Measurements from ENCODE around the gene THBS3.
"Not testable (repeated sequence)": the region's sequence is repeated elsewhere in the genome, so short reads cannot be mapped to it uniquely, and the experiment has no call there.

THBS3 gene

DNA sequence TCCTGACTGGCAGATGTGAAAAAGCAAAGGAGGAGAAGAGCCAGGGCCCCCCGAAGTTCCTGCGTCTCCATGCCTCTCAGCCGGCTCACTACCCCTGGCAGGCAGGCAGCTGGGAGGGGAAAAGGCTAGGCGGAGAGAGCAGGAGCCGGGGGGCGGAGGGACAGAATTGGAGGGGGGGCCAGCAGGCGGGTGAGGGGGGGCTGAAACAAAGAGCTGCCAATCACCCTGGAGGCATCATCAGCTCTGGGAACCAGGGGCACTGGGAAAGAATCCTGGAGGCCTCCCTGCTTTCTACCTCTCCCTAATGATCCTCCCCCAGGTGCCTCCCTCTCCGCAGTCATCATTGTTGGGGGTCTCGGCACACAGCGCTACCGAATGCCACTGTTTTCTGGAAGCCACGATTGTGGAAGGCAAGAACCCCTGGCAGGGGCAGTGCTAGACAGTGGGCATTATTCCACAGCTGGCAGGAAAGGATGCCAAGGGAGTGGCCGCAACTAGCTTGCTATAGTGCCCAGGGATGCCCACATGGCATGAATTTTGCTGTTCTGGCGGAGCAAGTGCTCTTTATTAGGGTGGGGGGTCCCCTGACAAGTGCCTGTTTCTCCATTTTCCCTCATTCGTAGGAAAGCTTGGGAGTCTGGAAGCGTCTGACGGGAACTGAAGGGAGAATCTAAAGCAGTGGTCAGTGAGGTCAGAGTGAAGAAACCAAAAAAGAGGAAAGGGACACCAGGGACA, at the start of gene THBS3:
Gene THBS3, minus strand, starts transcription at position 92 of the 735 bp plus-strand sequence. Its CDS starts 21 bp downstream, at position 71.
- DNase-seq, result peak; percentile 30

- no peak for DNase-seq
These were observed 48.6 kb upstream of the THBS3 start for GRCh38 chr1:155256058-155256852.

DNA sequence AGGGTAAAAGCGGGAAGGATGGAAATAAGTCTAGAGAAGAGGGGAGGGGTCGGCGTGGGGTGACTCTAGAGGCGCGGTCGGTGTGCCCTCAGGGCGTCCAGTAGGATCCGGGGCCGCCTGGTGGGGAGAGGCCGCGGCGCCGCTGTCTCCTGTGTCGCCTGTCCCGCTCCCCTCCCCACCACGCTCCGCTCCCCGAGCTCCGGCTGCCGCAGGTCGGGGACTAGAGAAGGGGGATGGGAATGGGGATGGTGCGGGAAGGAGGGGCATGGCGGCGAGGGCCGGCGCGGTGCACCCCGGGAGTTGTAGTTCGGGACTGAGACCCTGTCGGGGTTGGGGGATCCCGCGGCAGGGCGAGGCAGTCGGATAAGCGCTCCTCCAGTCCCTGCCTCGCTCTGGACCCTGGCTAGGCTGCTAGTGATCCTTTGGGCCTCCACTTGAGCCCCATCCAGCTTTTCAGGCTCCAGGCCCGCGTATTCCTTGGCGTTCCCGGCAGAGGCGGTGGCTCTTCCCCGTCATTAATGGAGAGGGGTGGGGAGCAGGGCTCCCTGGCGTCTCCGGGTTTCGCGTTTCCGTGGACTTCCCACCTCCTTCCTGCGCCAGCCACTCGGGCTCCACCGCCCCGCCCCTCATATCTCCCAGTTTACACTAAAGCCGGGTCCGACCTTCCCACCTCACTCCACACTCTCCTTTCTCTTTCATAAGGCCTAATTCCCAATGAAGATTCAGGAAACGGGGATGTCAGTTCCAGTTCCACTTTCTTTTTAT, 47.7 kb upstream of the THBS3 start, which contains the start of gene ENTREP3:
Gene ENTREP3, minus strand, starts transcription at position 241 of the 765 bp plus-strand sequence. CDS start 606 bp downstream, outside the sequence.
- DNase-seq, result peak; percentile 71

GRCh38 chr1:155254714-155255242, 47.1 kb upstream of the THBS3 start:
- no peak for DNase-seq

- DNase-seq, result no peak
These were observed 46.6 kb upstream of the THBS3 start for GRCh38 chr1:155254228-155254713.

DNA sequence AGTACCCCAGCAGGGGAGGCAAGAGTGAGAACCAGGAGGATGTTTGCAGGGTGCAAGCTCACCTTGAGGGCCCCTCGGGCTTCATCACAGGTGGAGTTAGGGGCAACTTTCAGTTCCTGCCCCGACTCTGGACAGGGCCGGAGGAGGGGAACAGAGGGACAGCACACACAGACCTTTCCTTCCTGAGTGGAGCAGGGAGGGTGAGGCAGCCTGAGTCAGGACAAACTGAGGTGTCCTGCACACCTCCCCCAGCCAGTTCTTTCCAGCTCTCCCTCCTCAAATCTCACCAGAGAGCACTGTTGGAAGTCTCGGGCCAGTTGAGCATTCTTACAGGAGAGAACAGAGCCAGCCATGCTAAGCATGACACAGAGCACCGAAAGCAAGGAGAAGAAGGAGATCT, 46.1 kb upstream of the THBS3 start:
- no peak for DNase-seq

DNA sequence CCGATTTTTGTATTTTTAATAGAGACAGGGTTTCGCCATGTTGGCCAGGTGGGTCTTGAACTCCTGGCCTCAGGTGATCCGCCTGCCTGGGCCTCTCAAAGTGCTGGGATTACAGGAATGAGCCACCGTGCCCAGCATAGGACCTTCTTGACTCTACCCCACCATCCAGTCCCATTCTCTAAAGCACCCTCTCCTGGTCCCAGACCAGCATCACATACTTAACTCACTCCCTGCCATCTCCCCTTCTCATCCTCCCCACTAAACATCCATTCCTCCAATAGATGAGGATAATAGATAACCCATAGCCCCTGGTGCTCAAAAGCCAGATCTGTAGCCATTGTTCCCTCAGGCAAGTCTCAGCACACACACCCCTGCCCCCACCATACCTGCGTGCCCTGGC, 45.5 kb upstream of the THBS3 start:
- no peak for DNase-seq

DNA sequence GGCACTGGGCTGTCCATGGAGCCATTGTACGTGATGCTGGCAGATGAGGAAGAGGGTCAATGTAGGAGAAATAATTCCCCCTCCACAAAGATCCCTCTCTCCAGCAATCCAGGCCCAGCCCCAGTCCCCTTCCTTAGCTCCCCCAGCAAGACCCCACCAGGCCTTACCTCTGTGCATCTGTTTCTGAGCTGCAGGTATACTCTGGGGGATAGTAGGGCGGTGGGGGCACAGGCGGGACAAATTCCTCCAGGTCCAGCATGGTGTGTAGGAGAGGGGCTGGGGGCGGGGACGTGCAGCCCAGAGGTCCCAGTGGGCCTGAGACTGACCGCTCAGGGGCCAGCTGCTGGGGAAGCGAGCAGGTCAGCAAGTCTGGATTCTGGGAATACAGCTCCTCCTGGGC, 43.9 kb upstream of the THBS3 start:
- DNase-seq, result no peak

DNA sequence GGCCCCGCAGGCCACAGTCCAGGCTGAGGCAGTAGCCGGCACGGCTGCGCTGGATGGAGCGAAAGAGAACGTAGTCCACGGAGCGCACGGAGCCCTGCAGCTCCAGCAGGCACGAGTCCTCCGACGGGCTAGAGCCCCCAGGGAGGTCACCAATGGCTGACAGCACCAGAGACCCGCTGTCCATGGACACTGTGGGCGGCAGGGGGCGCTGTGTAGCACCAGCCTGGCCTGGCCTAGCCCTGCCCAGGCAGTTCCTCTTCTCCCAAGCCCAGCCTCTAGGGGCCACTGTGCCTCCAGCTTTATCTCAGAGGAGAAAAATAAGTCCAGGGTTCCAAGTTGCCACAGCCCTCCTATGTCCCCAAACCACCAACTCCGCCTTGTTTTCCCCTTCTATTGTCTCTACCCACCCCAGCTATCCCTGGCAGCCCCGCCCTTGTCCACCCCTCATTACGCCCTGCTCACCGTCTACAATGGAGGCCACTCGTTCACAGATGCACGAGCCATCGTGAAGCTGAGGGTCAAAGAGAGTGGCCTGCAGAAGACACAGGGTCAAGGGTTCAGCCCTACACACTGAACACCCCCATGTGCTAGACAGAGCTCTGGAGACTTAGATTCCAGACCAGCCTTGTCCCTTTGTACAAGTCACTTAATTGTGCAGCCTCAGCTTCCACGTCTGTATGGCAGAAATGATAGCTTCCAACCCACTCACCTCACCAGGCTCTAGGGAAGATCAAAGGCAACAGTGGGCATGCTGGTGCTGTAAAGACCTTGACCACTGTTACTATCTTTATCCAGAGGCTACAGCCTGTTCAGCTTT, 43.1 kb upstream of the THBS3 start:
- DNase-seq, result peak; percentile 97

GRCh38 chr1:155250246-155250632, 42.5 kb upstream of the THBS3 start:
- DNase-seq, result no peak

- DNase-seq, result peak; percentile 90
These were observed 40.2 kb upstream of the THBS3 start for GRCh38 chr1:155247667-155248553.

GRCh38 chr1:155246796-155247195, 39.1 kb upstream of the THBS3 start:
- DNase-seq, result not testable (repeated sequence)

GRCh38 chr1:155245163-155245524, 37.4 kb upstream of the THBS3 start:
- no peak for DNase-seq

DNA sequence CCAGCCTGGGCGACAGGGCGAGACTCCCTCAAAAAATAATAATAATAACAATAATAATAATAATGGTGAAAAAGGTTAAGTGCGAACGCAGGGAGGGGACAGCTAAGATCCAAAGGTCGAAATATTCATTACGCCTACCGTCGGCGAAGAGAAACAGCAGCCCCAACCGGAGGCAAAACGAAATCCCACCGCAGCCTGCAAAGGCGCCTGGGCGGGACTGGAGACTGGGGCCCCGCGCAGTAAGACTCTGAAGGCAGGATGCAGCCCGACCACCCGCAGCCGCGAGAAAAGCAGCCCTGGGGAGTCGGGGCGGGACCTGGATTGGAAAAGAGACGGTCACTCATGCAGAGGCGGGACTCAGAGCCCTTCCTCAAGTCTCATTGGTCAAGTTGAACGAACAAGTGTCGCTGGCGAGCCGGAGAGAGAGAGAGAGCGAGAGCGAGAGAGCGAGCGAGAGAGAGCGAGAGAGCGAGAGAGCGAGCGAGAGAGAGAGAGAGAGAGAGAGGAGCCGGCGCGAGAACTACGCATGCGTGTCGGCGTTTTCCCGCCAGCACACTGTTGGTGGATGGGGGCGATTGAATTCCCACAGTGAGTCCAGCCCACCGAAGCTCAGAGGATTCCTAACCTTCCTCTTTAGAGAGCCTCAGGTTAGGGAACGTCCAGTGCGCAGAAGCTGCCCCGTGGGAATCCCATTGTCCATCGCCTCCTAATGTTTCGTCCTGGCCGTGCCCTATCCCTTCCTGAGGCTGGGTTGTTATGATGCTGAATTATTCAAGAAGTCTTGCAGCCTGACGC, 36.9 kb upstream of the THBS3 start:
- DNase-seq, result peak; percentile 100

GRCh38 chr1:155242805-155243358, 35.2 kb upstream of the THBS3 start:
- no peak for DNase-seq

GRCh38 chr1:155241841-155242264, 34.2 kb upstream of the THBS3 start:
- DNase-seq, result peak; percentile 51

DNA sequence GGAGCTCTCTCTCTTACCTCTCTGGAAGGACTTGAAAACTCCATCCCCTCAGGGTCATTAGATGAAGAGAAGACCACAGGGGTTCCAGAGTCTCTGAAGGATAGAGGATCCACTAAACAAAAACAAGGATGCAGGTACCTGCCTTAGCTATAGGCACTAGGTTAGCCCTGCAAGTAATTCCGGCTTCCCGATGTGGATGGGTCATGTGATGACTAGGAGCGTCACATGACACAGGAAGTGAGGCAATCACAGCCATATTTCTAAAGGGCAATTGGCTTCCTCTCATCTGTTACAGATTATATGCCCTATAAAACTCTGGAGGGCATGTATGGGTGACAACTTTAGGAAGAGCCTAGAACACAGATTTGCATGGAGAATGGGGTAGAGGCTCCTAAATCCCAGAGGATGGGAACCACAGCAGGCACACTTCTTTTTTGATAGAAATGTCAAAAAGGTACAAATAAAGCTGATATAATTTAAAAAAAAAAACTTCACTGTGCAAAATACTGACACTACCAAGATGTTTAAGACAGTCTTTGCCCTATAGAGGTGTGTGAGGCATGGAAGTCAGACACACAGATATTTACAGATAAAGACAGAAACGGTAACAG, 33.5 kb upstream of the THBS3 start:
- DNase-seq, result peak; percentile 90

DNA sequence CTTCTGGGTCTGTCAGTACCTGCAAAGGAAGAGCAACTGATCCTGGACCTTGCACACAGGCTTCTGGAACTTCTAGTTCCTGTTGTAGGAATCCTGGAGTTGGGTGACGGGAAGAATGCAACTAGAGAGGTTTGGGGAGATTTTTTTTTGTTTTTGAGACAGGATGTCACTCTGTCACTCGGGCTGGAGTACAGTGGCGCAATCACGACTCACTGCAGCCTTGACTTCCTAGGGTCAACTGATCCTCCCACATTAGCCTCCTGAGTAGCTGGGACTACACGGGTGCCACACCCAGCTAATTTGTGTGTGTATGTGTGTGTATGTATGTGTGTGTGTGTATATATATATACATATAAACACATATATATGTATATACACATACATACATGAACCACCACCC, 28.8 kb upstream of the THBS3 start:
- DNase-seq, result no peak

GRCh38 chr1:155235375-155235774, 27.7 kb upstream of the THBS3 start:
- not testable (repeated sequence) for DNase-seq
